ENCODE results near the gene FBXW11. TPM values are rescaled to one million over a fixed set of nuclear protein-coding genes. Genes with fewer than 3 reads are reported as not detected.

The FBXW11 gene
- total RNA-seq, 1 experiment from 2014 or later = 53.7 TPM

DNA sequence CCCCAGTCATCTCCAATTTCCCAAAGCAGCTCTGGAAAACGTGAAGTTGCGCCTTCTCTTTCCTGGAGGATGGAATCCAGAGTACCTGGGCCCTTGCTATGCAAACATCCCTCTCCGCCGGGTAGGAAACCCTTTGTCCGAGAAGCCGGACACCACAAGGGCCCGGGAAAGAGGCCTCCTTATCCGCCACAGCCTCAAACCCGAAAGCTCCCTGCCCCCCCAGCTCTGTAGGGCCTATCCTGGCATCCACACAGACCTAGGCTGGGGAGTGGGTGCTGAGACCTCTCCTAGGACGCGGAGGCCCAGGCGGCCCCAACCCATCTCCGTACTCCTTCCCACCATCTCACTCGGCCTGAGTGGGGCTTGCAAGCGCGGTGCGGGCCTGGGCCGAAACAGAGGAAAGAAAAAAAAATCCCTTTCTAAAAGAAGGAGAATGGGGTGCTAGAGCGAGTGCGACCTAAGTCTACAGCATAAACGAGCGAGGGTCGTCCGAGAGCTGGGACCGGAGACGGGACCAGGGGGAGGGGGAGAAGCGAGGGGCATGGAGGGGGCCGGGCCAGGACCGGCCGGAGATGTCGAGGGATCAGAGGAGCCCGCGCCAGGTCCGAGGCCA is 624 bp downstream of the FBXW11 start:
- peak overlapping the region; percentile 91 for H3K4me3 ChIP-seq (ENCODE audit: insufficient read depth, low read depth, low read length)
- H3K36me3 ChIP-seq (replicated peaks; ENCODE audit: control insufficient read depth, insufficient read depth, low read length) = no peaks in the 10 kb centered on the region
- H3K27me3 ChIP-seq (ENCODE audit: control insufficient read depth, insufficient read depth, low read length) = no peaks in the 10 kb centered on the region
- peak; percentile 42 for DNase-seq

DNA sequence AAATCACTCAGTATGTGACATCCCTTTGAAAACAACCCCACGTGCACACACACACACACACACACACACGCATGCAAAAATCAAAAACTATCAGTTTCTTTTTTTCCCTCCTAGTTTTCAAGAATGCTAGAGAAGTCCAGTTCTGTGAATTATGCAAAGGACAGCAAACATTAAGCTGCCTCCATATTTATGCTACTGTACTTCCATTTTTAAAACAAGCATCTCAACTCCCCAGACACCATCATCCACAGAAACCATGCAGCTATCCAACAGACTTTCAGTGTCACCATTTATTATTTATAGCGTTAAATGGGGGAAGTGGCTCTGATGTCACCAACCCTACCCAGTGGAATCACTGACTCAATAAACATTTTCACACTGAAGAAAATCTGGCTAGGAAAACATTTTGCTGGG is 1.6 kb downstream of the FBXW11 start:
- Histone ChIP-seq H3K36me3 (replicated peaks; ENCODE audit: control insufficient read depth, insufficient read depth, low read length) (no peaks in the 10 kb centered on the region), H3K4me3 (ENCODE audit: insufficient read depth, low read depth, low read length) (peak overlapping the region; percentile 91), H3K27me3 (ENCODE audit: control insufficient read depth, insufficient read depth, low read length) (no peaks in the 10 kb centered on the region)
- no peak for DNase-seq

DNA sequence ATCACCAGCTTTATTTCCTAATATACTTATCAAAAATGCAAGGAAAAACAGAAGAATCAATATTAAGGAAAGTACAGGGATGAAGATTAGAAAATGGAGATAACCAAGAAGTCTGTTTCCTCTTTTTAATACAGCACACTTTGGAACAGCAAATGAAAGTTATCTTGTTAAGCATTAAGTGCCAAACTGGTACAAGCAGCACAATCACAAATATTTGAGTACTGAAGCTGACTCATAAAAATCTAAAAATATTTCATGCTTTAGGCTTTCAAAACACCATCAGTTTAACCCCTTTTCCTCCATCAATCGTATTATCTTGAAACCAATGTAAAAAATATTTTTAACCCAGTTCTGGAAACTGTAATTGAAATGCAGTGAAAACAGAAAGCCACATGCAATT is 2.7 kb downstream of the FBXW11 start:
- H3K27me3 ChIP-seq (ENCODE audit: control insufficient read depth, insufficient read depth, low read length) = no peaks in the 10 kb centered on the region
- DNase-seq = no peak
- no peak overlapping the region for H3K4me3 ChIP-seq (ENCODE audit: insufficient read depth, low read depth, low read length)
- H3K36me3 ChIP-seq (replicated peaks; ENCODE audit: control insufficient read depth, insufficient read depth, low read length) = no peaks in the 10 kb centered on the region

DNA sequence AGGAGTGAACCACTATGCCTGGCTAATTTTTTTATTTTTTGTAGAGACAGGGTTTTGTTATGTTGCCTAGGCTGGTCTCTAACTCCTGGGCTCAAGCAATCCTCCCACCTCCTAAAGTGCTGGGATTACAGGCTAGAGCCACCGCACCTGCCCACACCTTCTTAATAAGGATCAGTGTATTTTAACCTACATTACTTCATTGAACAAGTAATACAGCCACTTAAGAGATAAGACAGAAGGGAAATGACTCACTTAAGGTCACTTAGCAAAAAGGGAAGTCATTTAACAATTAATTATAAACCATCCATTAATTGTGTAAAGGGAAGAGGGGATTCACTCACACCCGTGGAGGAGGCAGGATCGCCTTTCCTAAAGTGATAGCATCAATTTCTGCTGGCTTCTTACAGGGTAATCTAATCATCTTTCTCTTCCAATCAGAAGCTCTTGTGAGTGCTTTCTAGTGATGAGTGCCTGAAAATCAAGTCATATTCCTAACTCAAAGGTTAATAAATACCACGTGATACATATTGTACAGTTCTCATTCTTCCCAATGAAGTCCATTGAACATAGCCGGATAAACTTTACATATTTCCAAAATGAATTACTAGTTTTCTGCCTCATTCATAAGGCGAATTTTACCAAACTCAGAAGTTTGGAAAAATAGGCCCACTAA is 3.5 kb downstream of the FBXW11 start:
- no peaks in the 10 kb centered on the region for H3K27me3 ChIP-seq (ENCODE audit: control insufficient read depth, insufficient read depth, low read length)
- no peaks in the 10 kb centered on the region for H3K36me3 ChIP-seq (replicated peaks; ENCODE audit: control insufficient read depth, insufficient read depth, low read length)
- H3K4me3 ChIP-seq (ENCODE audit: insufficient read depth, low read depth, low read length) = no peak overlapping the region
- DNase-seq = no peak

DNA sequence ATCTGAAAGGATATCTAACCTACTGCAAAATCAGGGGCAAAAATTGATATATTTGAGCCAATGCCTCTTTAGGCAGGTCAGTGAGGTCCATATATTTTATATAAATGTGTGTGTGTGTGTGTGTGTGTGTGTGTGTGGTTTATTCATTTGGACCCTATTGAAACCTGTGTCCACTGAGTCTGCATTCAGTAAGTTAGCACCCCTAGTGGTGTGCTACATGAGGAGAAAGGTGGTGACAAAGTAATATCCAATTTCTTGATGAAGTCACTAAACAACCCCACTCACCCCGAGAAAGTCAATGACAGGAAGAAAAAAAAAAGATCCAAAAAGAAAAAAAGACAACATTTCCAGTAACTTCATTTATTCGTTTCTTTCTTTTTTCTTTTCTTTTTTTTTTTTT is 4.1 kb downstream of the FBXW11 start:
- Histone ChIP-seq H3K36me3 (replicated peaks; ENCODE audit: control insufficient read depth, insufficient read depth, low read length) (no peaks in the 10 kb centered on the region), H3K27me3 (ENCODE audit: control insufficient read depth, insufficient read depth, low read length) (no peaks in the 10 kb centered on the region), H3K4me3 (ENCODE audit: insufficient read depth, low read depth, low read length) (no peak overlapping the region)
- no peak for DNase-seq

DNA sequence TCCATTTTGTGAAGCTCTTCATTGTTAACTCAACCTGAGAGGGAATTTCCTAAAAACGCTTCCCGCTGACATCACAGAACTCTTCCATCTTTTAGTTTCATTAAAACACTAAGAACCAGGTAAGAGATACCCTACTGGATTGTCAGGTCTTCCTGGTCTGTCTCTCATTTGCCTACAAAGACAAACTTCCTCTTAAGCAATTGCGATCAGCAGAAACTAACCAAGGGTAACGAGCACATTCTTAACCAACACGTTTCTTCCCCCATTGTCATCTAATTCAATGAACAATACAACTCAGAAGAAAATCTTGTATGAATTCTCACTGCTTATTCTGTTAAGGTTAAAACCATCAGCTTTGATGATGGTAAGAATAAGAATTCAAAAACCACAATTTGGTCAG is 6.6 kb downstream of the FBXW11 start:
- no peak for DNase-seq
- Histone ChIP-seq H3K36me3 (replicated peaks; ENCODE audit: control insufficient read depth, insufficient read depth, low read length) (no peaks in the 10 kb centered on the region; the same call in 1 of the 2 replicates), H3K4me3 (ENCODE audit: insufficient read depth, low read depth, low read length) (no peak overlapping the region)

DNA sequence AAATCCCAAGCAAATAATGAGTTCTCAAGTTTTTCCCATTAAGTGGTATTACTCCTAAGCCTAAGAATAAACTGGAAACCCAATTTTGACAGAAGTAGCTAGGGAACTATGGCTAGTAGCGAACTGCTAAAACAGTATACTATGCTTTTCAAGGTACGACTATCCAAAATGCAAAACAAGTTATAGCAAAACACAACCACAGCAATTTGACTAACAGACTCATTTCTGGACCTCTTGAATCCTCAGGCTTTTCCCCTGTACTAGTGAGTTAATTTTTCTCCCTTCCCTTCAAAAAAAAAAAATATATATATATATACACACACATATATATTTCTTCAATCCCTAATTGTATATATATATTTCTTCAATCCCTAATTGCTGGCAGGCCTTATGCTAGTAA is 7.3 kb downstream of the FBXW11 start:
- H3K27me3 ChIP-seq (ENCODE audit: control insufficient read depth, insufficient read depth, low read length) = no peaks in the 10 kb centered on the region
- DNase-seq = no peak
- H3K36me3 ChIP-seq (replicated peaks; ENCODE audit: control insufficient read depth, insufficient read depth, low read length) = no peaks in the 10 kb centered on the region; the same call in 1 of the 2 replicates
- H3K4me3 ChIP-seq (ENCODE audit: insufficient read depth, low read depth, low read length) = no peak overlapping the region

More for the DNA sequence above, 6.6 kb downstream of the FBXW11 start:
- no peaks in the 10 kb centered on the region for H3K27me3 ChIP-seq (ENCODE audit: control insufficient read depth, insufficient read depth, low read length)

DNA sequence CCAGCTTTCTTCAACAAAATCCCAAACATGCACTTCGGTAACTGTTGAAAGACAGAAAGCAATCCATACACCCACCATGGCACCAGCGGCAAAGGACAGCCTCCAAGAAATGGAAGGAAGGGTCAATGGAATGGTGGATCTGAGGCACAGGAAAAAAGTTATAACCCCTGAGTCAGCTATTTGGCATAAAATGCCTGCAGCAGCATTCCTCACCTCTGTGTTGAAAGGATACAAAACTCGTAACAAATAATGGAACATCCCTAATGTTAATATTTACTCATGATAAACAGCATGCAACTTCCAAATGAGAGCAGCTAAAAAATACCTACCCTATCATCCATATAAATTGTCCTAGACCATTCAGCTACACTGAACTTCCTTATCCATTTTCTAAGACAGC is 9.4 kb downstream of the FBXW11 start:
- Histone ChIP-seq H3K4me3 (ENCODE audit: insufficient read depth, low read depth, low read length) (no peak overlapping the region), H3K27me3 (ENCODE audit: control insufficient read depth, insufficient read depth, low read length) (no peaks in the 10 kb centered on the region), H3K36me3 (replicated peaks; ENCODE audit: control insufficient read depth, insufficient read depth, low read length) (peaks cover 2% of the 10 kb centered on the region)
- no peak for DNase-seq

DNA sequence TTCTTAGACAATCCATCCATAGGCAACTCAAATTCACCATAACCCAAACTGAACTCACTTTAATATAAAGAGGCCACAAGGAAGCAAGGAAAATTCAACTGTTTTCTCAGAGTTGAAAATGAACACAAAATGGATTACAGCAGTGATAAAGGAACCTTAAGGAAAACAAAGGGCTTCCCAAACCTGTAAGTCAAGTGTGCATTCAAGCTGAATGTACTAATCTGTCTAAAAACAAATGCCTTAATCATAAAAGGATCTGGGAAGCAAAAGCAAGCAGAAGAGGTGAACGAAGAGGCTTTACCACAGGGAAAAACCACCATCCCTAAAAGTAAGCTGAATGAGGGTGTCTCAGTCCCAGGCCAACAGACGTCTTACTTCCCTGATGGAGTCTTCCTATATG is 13.6 kb downstream of the FBXW11 start:
- no peaks in the 10 kb centered on the region for H3K27me3 ChIP-seq (ENCODE audit: control insufficient read depth, insufficient read depth, low read length)

DNA sequence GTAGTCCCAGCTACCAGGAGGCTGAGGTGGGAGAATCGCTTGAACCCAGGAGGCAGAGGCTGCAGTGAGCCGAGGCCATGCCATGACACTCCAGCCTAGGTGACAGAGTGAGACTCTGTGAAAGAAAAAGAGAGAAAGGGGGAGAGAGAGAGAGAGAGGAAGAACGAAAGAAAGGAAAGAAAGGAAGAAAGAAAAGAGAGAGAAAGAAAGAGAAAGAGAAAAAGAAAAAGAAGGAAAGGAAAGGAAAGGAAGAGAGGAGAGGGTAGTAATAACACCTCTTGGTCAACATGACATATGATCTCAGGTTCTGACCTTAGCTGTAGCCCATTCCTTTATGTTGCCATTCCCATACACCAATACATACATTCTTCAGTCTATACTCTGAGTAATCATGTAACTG is 14.1 kb downstream of the FBXW11 start:
- Histone ChIP-seq H3K27me3 (ENCODE audit: control insufficient read depth, insufficient read depth, low read length) (no peaks in the 10 kb centered on the region), H3K36me3 (replicated peaks; ENCODE audit: control insufficient read depth, insufficient read depth, low read length) (peaks cover 2% of the 10 kb centered on the region)
- DNase-seq = no peak

More for the DNA sequence above, 13.6 kb downstream of the FBXW11 start:
- no peak for DNase-seq
- H3K36me3 ChIP-seq (replicated peaks; ENCODE audit: control insufficient read depth, insufficient read depth, low read length) = peaks cover 2% of the 10 kb centered on the region
- no peak overlapping the region for H3K4me3 ChIP-seq (ENCODE audit: insufficient read depth, low read depth, low read length)

DNA sequence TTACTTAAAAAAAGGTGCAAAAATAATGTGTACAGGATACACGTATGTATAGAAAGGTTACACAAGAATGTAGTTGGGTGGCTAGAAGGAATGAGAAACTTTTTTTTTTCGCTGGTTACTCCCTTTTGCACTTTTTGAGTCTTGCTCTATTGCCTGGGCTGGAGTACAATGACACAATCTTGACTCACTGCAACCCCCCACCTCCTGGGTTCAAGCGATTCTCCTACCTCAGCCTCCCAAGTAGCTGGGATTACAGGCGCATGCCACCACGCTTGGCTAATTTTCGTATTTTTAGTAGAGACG is 15.8 kb downstream of the FBXW11 start:
- DNase-seq = no peak
- H3K36me3 ChIP-seq (replicated peaks; ENCODE audit: control insufficient read depth, insufficient read depth, low read length) = peaks cover 2% of the 10 kb centered on the region; the same call in 1 of the 2 replicates
- no peaks in the 10 kb centered on the region for H3K27me3 ChIP-seq (ENCODE audit: control insufficient read depth, insufficient read depth, low read length)
- no peak overlapping the region for H3K4me3 ChIP-seq (ENCODE audit: insufficient read depth, low read depth, low read length)

More for the DNA sequence above, 14.1 kb downstream of the FBXW11 start:
- no peak overlapping the region for H3K4me3 ChIP-seq (ENCODE audit: insufficient read depth, low read depth, low read length)

DNA sequence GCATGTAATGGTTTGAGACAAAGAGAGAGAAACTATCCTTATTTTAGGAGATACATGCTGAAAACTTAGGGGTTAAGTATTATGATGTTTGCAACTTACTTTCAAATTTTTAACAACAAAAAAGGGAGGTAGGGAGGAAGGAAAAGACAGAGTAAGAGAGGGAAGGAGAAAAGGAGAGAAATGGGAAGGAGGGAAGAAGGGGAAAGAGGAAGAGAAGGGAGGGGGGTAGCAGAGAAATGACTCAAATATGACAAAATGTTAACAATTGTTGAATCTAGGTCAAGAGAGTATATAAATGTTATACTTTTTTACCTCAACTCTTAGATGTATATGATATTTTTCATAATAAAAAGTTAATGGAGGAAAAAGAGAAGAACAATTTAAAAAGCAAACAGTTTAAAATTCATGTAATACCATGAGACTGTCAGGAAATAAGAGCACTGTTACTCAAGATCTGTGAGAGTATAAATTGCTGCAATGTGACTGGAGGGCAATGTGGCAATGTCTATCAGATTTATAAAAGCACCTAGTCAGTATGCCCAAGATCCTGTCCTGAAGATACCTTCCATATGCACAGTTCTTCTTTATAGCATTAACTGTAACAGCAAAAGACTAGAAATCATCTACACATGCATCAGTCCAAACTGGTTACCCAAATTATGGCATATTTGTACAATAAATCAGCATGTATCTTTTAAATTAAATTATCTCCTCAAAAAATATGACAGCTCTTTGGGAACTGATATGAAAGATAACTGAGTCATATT is 16.3 kb downstream of the FBXW11 start:
- no peak for DNase-seq
- Histone ChIP-seq H3K4me3 (ENCODE audit: insufficient read depth, low read depth, low read length) (no peak overlapping the region), H3K27me3 (ENCODE audit: control insufficient read depth, insufficient read depth, low read length) (no peaks in the 10 kb centered on the region), H3K36me3 (replicated peaks; ENCODE audit: control insufficient read depth, insufficient read depth, low read length) (peaks cover 2% of the 10 kb centered on the region; the same call in 1 of the 2 replicates)

DNA sequence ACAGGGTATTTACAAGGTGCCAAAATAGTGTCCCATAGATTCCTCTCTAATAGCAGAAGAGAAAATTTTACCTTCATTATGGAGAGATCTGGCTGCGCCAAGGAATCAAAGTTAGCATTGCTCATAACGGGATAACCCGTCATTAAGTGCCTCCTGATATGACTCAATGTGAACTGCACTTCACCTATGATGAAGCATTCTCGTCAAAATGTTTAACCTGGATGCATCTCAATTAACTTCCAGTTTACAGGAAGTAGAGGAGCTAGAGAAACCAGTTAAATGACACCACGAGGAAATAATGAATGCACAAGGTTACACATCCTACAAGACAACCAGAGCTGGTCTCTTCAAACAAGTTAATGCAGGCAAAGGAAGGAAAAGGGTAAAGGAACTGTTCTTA is 17.2 kb downstream of the FBXW11 start:
- Histone ChIP-seq H3K27me3 (ENCODE audit: control insufficient read depth, insufficient read depth, low read length) (no peaks in the 10 kb centered on the region), H3K36me3 (replicated peaks; ENCODE audit: control insufficient read depth, insufficient read depth, low read length) (peaks cover 2% of the 10 kb centered on the region; the same call in 1 of the 2 replicates), H3K4me3 (ENCODE audit: insufficient read depth, low read depth, low read length) (no peak overlapping the region)
- no peak for DNase-seq

DNA sequence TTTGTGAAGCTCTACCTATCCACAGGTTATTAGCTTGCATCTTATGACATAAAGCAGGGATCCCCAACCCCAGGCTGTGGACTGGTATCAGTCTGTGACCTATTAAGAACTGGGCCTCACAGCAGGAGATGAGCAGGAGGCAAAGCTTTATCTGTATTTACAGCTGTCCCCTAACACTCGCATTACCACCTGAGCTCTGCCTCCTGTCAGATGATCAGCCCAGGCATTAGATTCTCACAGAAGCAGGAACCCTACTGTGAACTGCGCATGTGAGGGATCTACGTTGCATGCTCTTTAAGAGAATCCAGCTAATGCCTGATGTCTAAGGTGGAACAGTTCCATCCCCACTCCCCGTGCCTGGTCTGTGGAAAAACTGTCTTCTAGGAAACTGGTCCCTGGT is 19.7 kb downstream of the FBXW11 start:
- Histone ChIP-seq H3K36me3 (replicated peaks; ENCODE audit: control insufficient read depth, insufficient read depth, low read length) (no peaks in the 10 kb centered on the region), H3K4me3 (ENCODE audit: insufficient read depth, low read depth, low read length) (no peak overlapping the region), H3K27me3 (ENCODE audit: control insufficient read depth, insufficient read depth, low read length) (no peaks in the 10 kb centered on the region)
- no peak for DNase-seq

Measured in H7 (cell line).